Embryonic facial prominence (tissue), 1 donor: ENCODE measurements around the gene ZNF839.
"Not testable (repeated sequence)": the region's sequence is repeated elsewhere in the genome, so short reads cannot be mapped to it uniquely, and the experiment has no call there.

Experiments used
- DNase-seq: peaks from one replicate; pipeline ENCODE4 v3.0.0-alpha.2; 2016; ENCODE audit errors: extremely low spot score

The ZNF839 gene

DNA sequence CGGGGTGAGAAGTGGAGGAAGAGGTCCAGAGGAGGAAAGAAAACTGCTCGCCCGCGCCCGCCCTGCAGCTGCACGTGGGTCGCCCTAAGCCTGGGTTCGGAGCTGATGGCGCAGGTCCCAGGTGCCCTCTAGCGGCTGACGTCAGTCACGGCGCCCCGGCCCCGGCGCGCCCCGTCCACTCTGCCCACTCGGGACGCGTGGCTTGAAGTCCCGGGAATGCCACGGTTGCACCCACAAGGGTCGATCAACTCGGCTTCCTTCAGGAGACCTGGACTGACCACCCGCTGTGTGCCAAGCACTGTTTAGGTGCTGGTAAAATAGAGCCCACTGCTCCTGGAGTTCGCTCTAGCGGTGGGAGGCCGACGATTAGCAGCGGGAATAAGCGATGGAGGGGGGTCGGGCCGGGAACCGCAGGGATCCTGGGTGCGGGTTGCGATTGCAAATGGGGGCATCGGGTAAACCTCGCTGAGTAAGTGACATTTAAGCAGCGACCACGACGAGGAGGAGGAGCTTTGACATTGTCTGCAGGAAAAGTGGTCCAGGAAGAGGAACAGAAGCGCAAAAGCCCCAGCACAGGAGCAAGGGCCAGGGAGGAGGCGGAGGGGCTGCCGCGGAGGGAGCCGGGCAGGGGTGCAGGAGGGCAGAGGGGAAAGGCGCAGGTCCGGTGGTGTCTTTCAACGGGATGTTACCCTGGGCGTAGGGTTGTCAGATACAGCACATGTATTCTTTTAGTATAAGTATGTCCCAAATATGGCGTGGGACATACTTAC, 5.1 kb upstream of the ZNF839 start:
- peak; percentile 71 for DNase-seq

DNA sequence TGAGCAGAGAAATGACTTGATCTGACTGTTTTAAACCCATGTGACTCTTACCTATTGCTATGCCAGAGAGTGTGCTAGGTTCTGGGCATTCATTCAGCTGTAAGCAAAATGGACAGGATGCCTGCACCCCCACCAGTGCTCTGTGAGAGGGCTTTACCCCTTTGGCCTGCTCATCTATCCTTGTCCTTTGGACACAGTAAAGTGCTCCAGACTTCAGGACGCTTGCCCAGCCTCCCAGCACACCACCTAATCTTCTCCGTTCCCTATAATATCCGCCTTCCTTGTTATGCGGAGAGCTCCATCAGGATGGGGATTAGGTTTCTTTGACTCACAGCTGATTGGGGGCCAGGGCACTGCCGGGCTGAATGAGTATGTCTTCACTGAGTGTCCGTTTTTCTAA, 4.4 kb upstream of the ZNF839 start:
- no peak for DNase-seq

DNA sequence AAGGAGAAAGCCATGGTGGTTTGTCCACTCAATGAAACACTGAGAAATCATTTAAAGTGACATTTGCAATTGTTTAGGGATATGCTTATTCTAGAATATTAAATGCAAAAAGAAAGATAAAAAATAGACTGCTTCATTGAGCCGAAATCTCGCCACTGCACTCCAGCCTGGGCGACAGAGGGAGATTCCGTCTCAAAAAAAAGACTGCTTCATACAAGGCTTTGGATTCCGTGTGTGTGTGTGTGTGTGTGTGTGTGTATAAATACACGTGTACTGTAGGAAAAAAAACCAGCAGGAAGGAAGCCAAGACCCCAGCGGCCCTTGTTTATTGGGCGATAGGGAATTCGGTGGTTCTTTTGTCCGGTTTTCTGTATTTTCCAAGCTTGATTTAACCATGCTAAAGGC, 3.2 kb upstream of the ZNF839 start:
- peak; percentile 62 for DNase-seq

DNA sequence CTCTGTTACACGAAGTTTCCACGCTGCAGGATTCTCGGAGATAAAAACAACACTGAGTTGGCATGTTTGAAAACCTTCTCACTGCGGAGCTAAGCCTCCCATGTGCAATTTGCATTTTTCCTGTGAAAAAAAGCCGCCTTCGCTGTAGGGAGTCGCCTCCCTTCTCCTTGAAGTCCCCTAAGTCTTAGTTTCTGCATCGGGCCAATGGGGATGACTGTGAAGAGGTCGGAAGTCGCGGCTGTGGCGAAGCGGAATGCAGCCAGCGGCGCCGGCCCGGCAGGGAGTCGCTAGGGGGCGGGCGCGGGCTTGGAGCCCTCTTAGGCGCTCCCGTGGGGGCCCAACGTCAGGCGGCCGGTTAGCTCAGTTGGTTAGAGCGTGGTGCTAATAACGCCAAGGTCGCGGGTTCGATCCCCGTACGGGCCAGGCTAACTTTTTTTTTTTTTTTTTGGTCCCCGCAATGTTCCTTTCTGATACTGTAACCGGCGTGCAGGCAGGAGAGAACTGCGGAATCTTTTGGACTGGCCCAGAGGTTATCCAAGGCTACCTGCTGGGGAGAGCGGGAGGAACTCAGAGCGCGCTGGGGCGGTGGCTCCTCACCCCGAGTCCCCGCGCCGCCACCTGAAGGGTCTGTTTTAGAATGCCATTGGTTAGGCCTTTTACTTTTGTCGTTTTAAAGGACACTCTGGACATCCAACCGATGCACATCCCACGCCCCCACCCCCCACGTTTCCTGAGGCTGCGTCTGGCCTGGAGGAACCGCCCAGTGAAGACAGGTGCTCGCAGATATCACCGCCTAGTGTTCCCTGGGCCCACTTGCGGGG, 2.6 kb upstream of the ZNF839 start:
- peak; percentile 86 for DNase-seq

DNA sequence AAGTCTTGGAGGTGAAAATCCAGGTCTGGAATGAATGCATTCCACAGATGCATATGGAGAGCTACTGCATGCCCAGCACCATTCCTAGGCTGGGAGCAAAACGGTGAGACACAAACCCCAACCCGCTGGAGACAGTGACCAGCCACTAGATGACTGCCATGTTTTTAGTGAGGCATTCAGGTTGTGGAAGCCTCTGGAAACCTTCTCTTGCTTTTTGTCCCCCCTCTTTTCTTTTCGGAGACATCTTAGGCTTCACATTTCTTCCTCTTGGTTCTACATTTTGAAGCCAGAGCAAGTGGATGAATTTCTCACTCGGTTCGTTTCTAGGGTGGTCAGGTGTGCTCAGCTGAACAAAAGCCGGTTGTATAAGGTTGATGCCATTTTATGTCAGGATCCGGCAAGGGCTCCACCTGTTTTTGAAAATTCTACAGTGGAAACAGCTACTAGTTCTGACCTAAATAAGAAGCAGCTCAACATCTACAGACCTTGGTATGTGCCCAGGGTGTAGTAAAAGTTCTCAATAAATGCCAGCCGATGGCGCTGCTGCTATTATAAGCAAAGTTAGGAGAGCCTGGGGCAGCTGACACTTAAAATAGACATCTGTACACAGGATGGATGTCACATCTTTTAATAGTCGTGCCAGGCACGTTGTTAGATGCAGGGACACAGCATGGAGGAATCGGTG, 1.8 kb upstream of the ZNF839 start:
- no peak for DNase-seq

DNA sequence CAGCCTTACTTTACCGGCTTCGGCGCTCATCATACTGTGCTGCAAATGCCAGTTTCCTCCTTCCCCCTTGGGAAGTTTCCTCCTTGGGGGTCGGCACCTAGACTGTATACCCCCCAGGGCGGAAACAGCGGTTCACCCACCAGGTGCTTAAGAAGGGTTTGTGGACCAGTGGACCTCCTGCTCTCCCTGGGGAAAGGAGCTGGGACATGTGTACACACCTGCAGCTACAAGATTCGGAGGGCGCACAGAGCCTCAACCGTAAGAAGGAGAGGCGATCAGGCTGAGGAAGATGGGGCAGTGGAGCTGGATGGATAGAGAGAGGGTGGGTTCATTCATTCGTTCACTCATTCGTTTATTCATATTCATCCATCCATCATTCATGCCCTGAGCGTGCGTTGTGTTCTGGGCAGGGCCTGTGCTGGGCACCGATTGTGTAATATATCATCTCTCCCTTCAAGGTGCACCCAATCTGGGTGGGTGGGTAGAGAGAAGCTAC, 717 bp upstream of the ZNF839 start:
- no peak for DNase-seq

DNA sequence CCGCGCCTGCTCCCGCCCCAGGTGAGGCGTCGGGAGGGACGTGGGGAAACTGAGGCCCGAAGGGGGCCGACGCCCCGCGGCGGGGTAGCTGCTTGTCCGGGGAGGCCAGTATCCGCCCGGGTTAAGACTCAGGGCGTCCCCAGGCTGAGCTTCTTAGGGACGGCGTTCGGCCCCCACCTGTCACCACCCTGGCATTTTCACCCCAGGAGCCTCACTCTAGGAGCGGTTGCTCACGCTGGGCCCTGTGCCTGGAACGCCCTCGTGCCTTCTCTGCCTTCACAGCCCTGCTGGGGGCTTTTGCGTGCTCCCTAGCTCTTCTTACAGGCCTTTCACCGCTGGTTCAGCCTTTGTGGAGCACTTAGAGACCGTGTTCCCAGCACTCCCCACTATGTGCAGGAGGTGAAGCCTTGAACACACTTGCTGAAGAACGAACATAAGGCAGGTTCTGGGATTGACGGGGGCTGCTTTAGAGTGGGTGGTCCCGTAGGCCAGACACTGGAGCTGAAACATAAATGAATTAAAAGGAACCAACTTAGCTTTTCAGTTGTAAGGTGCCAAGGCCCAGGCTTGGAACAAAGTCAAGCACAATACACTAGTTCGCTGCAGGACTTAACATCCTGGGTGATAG, 601 bp downstream of the ZNF839 start:
- DNase-seq, result no peak

DNA sequence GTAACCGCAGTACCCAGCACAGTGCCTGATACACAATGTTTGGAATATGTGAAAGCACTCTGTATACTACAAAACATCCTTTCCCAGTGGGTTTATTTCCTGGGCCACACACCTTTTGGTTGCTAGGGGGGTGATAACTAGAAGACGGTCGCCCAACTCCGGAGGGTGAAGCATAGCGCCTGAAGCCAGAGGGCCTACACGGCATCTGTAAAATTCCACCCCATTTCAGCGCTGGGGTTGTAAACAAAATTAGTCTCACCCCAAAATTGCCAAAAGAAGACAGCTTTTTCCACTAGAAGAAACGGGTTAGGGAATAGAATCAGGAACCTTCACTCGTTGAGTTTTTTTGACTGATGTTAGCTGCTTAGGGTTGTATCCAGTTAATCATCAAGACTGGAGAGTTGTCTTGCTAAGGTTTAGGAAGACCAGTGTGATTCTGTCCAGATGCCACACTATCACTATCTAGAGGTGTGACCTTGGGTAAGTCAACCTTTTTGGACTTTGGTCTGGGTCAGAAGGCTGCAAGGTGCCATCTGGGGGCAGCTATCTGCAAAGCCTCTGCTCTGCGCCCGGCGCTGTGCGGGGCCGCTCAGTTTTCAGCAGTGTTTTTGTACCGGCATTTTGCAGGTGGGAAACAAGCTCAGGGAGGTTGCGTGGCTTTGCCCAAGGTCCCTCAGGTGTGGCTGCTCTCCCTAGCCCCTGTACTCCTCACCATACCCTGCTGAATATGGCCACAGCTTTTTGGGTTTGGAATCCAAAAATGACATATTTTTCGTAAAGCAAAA, 1.3 kb downstream of the ZNF839 start:
- no peak for DNase-seq

DNA sequence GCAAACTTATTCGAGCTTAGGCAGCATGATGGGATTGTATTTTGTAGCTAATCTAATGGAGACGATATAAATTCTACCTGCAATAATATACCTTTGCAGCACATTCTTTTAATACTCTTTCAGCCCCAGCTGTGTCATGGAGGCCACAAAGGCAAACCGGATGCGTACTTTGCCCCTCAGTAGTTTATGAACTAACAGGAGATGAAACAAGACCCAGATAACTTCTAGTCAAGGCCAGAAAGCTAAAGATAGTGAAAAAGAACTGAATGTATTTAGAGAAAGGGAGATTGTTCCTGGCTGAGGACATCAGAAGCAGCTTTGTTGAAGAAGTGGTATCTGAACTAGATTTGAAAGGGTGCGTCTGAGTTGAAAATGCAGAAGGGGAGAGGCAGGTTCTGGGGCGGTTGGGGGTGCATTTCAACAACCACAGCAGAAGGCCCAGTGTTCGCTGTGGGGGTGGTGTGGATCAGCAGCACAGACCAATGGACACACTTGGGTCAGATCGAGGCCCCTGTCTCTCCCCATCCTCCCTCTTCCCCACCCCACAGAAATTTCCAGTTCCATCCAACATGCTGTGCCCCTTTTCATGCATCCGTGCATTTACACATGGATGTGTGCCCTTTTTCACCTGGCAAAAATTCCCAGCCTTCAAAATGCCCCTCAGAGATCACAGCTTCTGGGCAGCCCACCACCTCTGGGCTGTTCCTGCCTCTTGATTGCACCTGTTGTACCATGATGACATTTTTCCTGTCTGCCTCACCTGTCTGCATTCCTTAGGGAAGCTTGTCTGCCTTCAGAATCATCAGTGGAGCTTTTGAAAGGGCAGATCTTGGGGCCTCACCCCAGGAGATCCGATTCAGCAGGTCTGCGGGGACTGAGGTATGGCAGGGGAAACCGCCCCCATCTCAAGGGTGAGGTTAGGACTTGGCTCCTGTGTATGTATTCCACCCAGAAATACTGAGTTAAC, 2.2 kb downstream of the ZNF839 start:
- DNase-seq, result no peak

DNA sequence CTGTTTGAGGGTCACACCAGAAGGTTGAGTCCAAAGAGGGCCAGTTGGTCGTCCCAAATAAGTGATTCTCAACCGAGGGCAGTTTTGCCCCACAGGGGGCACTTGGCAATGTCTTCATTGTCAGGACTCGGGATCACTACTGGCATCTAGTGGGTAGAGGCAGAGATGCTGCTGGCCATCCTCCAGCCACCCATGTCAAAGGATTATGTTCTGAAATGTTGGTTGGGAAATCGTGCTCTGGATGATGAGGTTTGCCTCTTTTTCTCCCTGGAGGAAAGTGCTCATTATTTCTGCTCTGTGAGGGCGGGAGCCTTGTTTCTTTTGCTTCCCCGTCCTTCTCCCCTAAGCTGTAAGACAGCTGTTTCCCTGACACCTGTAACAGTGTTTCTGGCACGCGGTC, 3.6 kb downstream of the ZNF839 start:
- DNase-seq, result no peak

DNA sequence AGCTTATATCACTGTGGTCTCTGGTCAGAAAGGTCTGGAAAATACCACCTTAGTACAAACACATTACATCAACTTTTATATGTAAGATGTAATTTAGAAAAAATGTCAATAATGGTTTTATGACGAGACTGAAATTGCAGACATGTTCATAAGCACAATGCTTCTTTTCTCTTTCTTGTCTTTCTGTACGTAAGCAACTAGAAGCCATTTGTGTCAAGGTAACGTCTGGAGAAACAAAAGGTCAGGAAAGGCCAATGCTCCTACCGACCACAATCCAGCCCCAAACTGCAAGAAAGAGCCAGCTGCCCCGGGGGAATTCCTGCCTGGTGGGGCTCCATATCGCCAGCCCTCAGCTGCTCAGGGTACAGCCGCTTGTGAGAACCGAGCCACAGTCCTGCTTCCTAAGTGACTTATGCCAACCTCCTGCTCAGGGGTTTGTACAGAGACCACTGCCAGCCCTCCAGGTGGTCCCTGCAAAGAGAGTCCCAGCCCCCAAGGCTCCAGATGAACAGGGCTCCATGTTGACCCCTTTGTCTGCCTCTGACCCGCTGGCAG, 6.3 kb downstream of the ZNF839 start:
- DNase-seq, result no peak

DNA sequence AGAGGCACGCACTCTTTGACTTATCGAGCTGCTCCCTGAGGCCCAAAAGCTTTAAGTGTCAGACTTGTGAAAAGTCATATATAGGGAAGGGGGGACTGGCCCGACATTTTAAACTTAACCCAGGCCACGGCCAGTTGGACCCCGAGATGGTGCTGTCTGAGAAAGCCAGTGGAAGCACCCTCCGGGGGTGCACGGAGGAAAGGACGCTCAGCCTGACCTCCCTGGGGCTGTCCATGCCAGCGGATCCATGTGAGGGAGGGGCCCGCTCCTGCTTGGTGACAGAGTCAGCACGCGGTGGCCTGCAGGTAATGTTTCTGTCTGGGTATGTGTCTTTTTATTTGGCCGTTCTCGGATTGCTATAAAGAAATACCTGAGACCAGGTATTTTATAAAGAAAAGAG, 7.0 kb downstream of the ZNF839 start:
- no peak for DNase-seq

DNA sequence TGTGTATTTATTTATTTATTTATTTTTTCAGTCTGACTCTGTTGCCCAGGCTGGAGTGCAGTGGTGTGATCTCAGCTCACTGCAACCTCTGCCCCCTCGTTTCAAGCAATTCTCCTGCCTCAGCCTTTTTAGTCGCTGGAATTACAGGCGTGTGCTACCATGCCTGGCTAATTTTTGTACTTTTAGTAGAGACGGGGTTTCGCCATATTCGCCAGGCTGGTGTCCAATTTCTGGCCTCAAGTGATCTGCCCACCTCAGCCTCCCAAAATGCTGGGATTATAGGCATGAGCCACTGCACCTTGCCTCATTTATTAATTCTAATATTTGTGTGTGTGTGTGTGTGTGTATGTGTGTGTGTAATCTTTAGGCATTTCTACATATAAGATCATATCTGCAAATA, 9.8 kb downstream of the ZNF839 start:
- DNase-seq, result not testable (repeated sequence)

DNA sequence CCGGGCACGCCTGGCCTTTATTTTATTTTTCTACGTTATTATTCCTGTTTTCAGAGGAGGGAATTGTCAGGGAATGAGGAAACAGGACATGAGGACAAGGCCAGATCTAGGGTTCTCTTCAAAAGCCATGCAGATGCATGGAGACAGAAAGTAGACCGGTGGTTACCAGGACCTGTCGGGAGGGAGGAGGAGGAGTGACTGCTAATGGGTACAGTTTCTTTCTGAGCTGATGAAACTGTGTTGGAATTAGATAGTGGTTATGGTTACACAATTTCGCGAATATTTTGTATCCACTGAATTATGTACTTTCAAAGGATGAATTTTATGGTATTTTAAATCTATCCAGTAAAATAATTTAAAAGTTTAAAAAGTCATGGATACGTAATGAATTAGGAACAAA, 11.3 kb downstream of the ZNF839 start:
- no peak for DNase-seq

DNA sequence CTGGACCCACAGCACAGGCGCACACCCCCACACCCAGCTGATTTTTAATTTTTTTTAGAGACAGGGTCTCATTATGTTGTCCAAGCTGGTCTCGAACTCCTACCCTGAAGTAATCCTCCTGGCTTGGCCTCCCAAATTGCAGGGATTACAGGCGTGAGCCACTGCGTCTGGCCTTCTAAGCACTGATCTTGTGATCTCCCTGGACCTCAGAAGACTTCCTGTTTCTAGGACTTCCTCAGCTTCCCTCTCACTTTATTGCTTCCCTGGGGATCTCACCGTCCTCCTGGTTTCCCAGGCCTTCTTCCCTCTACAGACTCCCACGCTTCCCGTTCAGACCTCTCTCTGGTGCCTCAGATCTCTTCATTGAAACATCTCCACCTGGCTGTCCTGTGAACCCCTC, 13.8 kb downstream of the ZNF839 start:
- DNase-seq, result no peak

DNA sequence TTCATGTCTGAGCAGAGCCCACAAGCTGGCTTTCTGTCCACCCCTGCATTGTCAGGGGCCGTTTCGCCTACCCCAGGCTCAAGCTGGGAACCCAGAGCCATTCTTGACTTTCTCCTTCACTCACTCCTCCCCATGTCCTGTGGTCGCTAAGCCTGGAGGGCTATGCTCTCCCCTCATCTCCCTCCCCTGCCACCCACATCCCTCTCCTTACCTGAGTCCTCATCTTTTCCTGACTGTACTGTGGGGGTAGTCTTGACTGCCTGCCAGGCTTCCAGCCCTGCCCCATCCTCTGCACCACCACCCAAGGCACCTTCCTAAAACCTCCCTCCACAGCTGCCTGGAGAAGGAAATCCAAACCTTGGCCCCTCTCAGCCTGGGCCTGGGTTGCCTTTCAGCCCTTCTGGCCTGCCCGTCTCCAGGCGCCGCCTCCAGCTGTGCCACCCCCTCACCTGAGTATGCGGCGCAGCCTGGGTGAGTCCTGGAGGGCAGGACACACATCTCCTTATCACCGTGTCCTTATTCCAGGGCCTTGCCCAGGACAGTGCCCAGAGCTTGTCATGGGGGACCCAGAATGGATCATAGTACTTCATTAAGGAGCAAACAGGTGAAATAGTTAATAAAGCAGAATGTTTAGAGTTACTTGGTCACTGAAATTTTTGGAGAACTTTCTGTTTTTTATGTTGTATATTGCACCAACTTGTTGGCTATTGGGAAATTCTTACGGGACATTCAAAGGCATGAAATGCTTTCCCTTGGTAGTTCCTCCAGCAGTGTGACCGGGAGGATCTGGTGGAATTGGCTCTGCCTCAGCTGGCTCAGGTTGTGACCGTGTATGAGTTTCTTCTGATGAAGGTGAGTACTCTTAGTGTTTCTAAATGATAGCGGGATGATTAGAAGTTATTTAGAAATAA, 14.5 kb downstream of the ZNF839 start:
- DNase-seq, result no peak

DNA sequence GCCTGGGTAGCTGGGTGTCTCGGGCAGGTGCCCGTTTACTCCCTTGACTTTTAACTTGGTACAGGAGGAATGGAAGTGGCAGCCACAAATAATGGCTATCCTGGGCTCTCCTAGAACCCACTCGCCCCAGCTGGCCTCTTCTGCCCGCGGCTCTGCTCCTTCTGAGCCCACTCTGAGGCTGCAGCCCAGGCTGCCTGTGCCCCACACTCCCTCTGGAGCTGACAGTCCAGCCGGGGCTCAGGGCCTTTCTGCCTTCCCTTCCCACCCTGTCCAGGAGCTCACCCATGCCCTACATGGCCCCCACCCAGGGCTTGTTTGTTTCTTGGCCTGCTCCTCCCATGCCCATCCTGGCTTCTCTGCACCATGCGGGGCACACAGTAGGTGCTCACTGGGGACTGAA, 15.6 kb downstream of the ZNF839 start:
- no peak for DNase-seq

DNA sequence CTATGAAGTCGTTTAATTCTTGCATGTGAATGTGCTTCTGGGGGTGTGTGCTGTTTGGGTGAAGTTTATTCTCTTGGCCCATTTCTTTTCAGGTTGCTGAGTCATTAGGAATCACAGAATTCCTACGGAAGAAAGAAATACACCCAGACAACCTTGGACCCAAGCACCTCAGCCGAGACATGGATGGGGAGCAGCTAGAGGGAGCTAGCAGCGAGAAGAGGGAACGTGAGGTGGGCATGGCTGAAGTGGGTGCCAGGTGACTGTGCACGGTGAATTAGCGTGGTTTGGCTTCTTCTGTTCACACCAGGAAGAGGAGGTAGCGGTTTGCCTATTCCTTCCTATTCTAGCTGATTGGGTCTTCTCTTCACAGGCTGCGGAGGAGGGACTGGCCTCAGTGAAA, 19.2 kb downstream of the ZNF839 start:
- no peak for DNase-seq

DNA sequence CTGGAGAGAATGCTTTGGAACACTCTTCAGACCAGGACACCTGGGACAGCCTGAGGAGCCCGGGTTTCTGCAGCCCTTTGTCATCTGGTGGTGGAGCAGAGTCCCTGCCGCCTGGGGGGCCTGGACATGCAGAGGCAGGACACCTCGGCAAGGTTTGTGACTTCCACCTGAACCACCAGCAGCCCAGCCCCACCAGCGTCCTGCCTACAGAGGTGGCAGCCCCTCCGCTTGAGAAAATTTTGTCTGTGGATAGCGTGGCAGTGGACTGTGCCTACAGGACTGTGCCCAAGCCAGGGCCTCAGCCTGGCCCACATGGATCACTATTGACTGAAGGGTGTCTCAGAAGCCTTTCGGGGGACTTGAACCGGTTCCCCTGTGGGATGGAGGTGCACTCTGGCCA, 22.0 kb downstream of the ZNF839 start:
- DNase-seq, result no peak
